GM12878 (cell line): ENCODE measurements around the gene IFT122. TPM values are rescaled to one million over a fixed set of nuclear protein-coding genes. Genes with fewer than 3 reads are reported as not detected.

Experiments
- BACH1 ChIP-seq: fragments of 450-650 bp; IDR thresholded peaks from 2 replicates; pipeline ENCODE4 v1.6.1; 2017; ENCODE audit warnings: mild to moderate bottlenecking, borderline replicate concordance
- EZH2 ChIP-seq: IDR thresholded peaks from 2 replicates; pipeline ENCODE4 v1.6.1; 2012; ENCODE audit warnings: low read depth, mild to moderate bottlenecking, control low read depth, inconsistent platforms, low read length, borderline replicate concordance; ENCODE audit not compliant: control insufficient read depth
- IKZF1 ChIP-seq: fragments of 450-650 bp; conservative IDR thresholded peaks from 2 replicates; pipeline ENCODE4 v1.6.1; 2017; ENCODE audit warnings: antibody characterized with exemption, mild to moderate bottlenecking
- NR2F1 ChIP-seq: fragments of 450-650 bp; conservative IDR thresholded peaks from 2 replicates; pipeline ENCODE4 v1.6.1; 2017; ENCODE audit warnings: mild to moderate bottlenecking
- polyA plus RNA-seq, 11 experiments: library from polyadenylated mRNA; depleted of rRNA in 4 of 11; unstranded in 6 of 11; stranded (reverse) in 5 of 11; fragments of >200 nt; fragmentation: Nextera tagmentation in 4 of 11; fragmentation: Illumina TruSeq in 1 of 11; extraction: Ambion mirVana in 4 of 11; extraction: Trizol in 1 of 11; gene quantifications; 1 replicate in 1 of 11; 2 replicates in 10 of 11; pipeline versions ENCODE4 v1.2.1 to v1.2.3, GENCODE V29; 2011 to 2016; ENCODE audit warnings: inconsistent platforms in 2 of 11, missing spikeins in 2 of 11, low read depth in 1 of 11
- total RNA-seq, 4 experiments: library from RNA; depleted of rRNA in 3 of 4; stranded (reverse); fragments of >200 nt in 3 of 4; fragmentation: Illumina TruSeq in 1 of 4; extraction: Trizol in 1 of 4; gene quantifications; 2 replicates each; pipeline versions ENCODE4 v1.2.1 to v1.2.3, GENCODE V29; 2013 to 2021
- TF ChIP-seq, protein P1 (sequence below): fragments of 150-350 bp; IDR thresholded peaks from 2 replicates; pipeline ENCODE4 v1.6.1; 2016; ENCODE audit warnings: low read depth, low read length
- TF ChIP-seq, protein P2 (sequence below): IDR thresholded peaks from 2 replicates; pipeline ENCODE4 v1.6.1; 2012; ENCODE audit warnings: low read depth, low read length, improper control_type of control experiment
- TF ChIP-seq, protein P3 (sequence below): fragments of 450-650 bp; IDR thresholded peaks from 2 replicates; pipeline ENCODE4 v1.6.1; 2016; ENCODE audit warnings: mild to moderate bottlenecking, moderate library complexity, borderline replicate concordance

Gene IFT122
- total and polyA plus RNA-seq, 10 of the 15 experiments (the other 5 are each of a cell fraction or from before 2014, with no cell fraction given), result 1.8 to 19.2 (median 8.4) TPM

DNA sequence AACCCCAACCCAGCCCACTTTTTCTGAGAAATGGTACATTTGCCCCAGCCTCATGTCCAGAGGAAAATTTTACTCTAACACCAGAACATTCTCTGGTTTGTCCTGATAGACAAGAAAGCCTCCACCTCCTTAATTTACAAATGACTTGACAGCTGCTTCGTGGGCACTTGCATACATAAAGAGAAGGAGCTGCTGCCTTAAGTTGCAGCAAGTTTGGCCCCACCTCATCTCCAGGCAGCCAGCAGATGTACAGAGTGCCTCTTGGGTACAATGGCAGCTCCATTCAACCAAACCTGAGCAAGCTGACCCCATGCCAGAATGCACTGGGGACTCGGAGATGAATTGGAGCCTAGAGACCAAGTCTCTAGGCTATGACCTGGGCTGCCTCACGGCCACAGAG is 96.8 kb downstream of the IFT122 start (continued):
- TF ChIP-seq, protein P1, sequence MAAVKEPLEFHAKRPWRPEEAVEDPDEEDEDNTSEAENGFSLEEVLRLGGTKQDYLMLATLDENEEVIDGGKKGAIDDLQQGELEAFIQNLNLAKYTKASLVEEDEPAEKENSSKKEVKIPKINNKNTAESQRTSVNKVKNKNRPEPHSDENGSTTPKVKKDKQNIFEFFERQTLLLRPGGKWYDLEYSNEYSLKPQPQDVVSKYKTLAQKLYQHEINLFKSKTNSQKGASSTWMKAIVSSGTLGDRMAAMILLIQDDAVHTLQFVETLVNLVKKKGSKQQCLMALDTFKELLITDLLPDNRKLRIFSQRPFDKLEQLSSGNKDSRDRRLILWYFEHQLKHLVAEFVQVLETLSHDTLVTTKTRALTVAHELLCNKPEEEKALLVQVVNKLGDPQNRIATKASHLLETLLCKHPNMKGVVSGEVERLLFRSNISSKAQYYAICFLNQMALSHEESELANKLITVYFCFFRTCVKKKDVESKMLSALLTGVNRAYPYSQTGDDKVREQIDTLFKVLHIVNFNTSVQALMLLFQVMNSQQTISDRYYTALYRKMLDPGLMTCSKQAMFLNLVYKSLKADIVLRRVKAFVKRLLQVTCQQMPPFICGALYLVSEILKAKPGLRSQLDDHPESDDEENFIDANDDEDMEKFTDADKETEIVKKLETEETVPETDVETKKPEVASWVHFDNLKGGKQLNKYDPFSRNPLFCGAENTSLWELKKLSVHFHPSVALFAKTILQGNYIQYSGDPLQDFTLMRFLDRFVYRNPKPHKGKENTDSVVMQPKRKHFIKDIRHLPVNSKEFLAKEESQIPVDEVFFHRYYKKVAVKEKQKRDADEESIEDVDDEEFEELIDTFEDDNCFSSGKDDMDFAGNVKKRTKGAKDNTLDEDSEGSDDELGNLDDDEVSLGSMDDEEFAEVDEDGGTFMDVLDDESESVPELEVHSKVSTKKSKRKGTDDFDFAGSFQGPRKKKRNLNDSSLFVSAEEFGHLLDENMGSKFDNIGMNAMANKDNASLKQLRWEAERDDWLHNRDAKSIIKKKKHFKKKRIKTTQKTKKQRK, result no peak
- TF ChIP-seq EZH2, result no peak
- no peak for TF ChIP-seq NR2F1
- TF ChIP-seq, protein P2, sequence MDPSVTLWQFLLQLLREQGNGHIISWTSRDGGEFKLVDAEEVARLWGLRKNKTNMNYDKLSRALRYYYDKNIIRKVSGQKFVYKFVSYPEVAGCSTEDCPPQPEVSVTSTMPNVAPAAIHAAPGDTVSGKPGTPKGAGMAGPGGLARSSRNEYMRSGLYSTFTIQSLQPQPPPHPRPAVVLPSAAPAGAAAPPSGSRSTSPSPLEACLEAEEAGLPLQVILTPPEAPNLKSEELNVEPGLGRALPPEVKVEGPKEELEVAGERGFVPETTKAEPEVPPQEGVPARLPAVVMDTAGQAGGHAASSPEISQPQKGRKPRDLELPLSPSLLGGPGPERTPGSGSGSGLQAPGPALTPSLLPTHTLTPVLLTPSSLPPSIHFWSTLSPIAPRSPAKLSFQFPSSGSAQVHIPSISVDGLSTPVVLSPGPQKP, result no peak
- no peak for TF ChIP-seq IKZF1
- TF ChIP-seq, protein P3, sequence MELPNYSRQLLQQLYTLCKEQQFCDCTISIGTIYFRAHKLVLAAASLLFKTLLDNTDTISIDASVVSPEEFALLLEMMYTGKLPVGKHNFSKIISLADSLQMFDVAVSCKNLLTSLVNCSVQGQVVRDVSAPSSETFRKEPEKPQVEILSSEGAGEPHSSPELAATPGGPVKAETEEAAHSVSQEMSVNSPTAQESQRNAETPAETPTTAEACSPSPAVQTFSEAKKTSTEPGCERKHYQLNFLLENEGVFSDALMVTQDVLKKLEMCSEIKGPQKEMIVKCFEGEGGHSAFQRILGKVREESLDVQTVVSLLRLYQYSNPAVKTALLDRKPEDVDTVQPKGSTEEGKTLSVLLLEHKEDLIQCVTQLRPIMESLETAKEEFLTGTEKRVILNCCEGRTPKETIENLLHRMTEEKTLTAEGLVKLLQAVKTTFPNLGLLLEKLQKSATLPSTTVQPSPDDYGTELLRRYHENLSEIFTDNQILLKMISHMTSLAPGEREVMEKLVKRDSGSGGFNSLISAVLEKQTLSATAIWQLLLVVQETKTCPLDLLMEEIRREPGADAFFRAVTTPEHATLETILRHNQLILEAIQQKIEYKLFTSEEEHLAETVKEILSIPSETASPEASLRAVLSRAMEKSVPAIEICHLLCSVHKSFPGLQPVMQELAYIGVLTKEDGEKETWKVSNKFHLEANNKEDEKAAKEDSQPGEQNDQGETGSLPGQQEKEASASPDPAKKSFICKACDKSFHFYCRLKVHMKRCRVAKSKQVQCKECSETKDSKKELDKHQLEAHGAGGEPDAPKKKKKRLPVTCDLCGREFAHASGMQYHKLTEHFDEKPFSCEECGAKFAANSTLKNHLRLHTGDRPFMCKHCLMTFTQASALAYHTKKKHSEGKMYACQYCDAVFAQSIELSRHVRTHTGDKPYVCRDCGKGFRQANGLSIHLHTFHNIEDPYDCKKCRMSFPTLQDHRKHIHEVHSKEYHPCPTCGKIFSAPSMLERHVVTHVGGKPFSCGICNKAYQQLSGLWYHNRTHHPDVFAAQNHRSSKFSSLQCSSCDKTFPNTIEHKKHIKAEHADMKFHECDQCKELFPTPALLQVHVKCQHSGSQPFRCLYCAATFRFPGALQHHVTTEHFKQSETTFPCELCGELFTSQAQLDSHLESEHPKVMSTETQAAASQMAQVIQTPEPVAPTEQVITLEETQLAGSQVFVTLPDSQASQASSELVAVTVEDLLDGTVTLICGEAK, result no peak
- TF ChIP-seq BACH1, result no peak
